Nephron (organoid): ENCODE measurements around the gene RERE.

Source experiments
- H3K27ac Mint-ChIP-seq, 3 experiments: 2 replicates each; pipeline ENCODE4 v1.8.0; 2020; ENCODE audit warnings: mixed read lengths in 3 of 3, mild to moderate bottlenecking in 2 of 3, moderate library complexity in 1 of 3
- H3K27me3 Mint-ChIP-seq: 2 replicates; pipeline ENCODE4 v1.8.0; 2021; ENCODE audit warnings: low read depth, mild to moderate bottlenecking, moderate library complexity, mixed read lengths
- H3K36me3 Mint-ChIP-seq: 2 replicates; pipeline ENCODE4 v1.8.0; 2020; ENCODE audit warnings: low read depth, mixed read lengths
- H3K4me1 Mint-ChIP-seq: 2 replicates; pipeline ENCODE4 v1.8.0; 2020; ENCODE audit warnings: mixed read lengths
- H3K4me3 Mint-ChIP-seq, 3 experiments: 2 replicates each; pipeline ENCODE4 v1.8.0; 2020; ENCODE audit warnings: mild to moderate bottlenecking in 3 of 3, mixed read lengths in 3 of 3, moderate library complexity in 2 of 3
- H3K9me3 Mint-ChIP-seq: 2 replicates; pipeline ENCODE4 v1.8.0; 2020; ENCODE audit warnings: mixed read lengths
- TF ChIP-seq, protein P1 (sequence below), 3 experiments: fragments of 200-600 bp; sonication (generic); IDR thresholded peaks; one replicate each; pipeline ENCODE4 v1.5.0; 2021; ENCODE audit warnings: antibody characterized with exemption in 3 of 3; ENCODE audit not compliant: unreplicated experiment in 3 of 3

The RERE gene

GRCh38 chr1:8423269-8423691, 394.2 kb downstream of the RERE start:
- H3K4me3 Mint-ChIP-seq, result no peak overlapping the region
- no peaks in the 10 kb centered on the region for H3K27me3 Mint-ChIP-seq
- H3K4me1 Mint-ChIP-seq, result peaks cover 24% of the 10 kb centered on the region
- TF ChIP-seq, protein P1, sequence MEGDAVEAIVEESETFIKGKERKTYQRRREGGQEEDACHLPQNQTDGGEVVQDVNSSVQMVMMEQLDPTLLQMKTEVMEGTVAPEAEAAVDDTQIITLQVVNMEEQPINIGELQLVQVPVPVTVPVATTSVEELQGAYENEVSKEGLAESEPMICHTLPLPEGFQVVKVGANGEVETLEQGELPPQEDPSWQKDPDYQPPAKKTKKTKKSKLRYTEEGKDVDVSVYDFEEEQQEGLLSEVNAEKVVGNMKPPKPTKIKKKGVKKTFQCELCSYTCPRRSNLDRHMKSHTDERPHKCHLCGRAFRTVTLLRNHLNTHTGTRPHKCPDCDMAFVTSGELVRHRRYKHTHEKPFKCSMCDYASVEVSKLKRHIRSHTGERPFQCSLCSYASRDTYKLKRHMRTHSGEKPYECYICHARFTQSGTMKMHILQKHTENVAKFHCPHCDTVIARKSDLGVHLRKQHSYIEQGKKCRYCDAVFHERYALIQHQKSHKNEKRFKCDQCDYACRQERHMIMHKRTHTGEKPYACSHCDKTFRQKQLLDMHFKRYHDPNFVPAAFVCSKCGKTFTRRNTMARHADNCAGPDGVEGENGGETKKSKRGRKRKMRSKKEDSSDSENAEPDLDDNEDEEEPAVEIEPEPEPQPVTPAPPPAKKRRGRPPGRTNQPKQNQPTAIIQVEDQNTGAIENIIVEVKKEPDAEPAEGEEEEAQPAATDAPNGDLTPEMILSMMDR (IDR thresholded peaks at IDR 0.05; ENCODE audit: unreplicated experiment in 3 of 3), result no peak
- peaks cover 6% of the 10 kb centered on the region for H3K36me3 Mint-ChIP-seq
- H3K9me3 Mint-ChIP-seq, result no peaks in the 10 kb centered on the region
- no peak overlapping the region for H3K27ac Mint-ChIP-seq

DNA sequence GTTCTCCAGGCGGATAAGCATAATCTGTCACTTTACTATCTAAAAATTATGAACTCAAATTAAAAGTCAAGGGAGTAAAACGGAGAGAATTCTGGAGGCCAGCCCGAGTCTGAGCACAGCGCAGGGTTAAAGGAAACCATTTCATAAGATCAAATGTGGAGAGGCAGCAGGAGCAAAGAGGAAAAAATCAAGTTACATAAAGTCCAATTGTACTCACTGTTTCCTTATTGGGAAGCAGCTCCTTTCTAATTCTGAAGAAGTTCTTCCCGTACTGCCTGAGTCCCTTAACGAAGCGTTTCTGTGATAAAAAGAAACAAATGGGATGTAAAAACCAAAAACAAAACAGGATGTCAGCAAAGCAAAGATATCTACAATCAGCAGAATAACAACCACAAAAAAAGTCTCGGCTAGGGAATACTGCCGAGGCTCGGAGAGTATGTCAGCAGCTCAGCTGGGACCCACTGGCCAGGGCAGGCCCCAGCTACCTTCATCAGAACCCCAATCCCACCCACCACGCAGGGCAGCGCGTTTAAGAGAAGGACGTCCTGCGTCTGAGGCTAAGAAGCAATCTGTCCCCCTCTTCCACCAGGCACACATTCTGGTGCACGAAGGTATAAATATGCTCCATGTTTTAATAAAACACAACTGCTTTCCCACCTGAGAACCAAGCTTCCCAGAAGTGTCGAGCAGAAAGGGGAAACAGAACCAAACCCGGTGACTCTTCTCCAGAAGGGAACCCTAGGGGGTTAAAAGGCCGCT, 394.8 kb downstream of the RERE start:
- peaks cover 30% of the 10 kb centered on the region for H3K4me1 Mint-ChIP-seq
- no peaks in the 10 kb centered on the region for H3K9me3 Mint-ChIP-seq
- H3K4me3 Mint-ChIP-seq, result no peak overlapping the region
- no peak overlapping the region for H3K27ac Mint-ChIP-seq
- TF ChIP-seq, protein P1 (IDR thresholded peaks at IDR 0.05; ENCODE audit: unreplicated experiment in 3 of 3), result no peak
- H3K36me3 Mint-ChIP-seq, result peaks cover 12% of the 10 kb centered on the region
- no peaks in the 10 kb centered on the region for H3K27me3 Mint-ChIP-seq

- Mint-ChIP-seq H3K27me3 (no peaks in the 10 kb centered on the region), H3K4me1 (peaks cover 35% of the 10 kb centered on the region), H3K27ac (no peak overlapping the region), H3K4me3 (no peak overlapping the region), H3K36me3 (peaks cover 18% of the 10 kb centered on the region), H3K9me3 (no peaks in the 10 kb centered on the region)
- TF ChIP-seq, protein P1 (IDR thresholded peaks at IDR 0.05; ENCODE audit: unreplicated experiment in 3 of 3), result no peak
Measured at GRCh38 chr1:8421721-8422120, 395.7 kb downstream of the RERE start.

- H3K36me3 Mint-ChIP-seq, result peaks cover 29% of the 10 kb centered on the region
- H3K27me3 Mint-ChIP-seq, result no peaks in the 10 kb centered on the region
- H3K9me3 Mint-ChIP-seq, result no peaks in the 10 kb centered on the region
- TF ChIP-seq, protein P1 (IDR thresholded peaks at IDR 0.05; ENCODE audit: unreplicated experiment in 3 of 3), result no peak
- H3K4me3 Mint-ChIP-seq, result no peak overlapping the region
- H3K4me1 Mint-ChIP-seq, result peaks cover 37% of the 10 kb centered on the region
- H3K27ac Mint-ChIP-seq, result no peak overlapping the region
Measured at GRCh38 chr1:8420318-8420717, 397.1 kb downstream of the RERE start.

DNA sequence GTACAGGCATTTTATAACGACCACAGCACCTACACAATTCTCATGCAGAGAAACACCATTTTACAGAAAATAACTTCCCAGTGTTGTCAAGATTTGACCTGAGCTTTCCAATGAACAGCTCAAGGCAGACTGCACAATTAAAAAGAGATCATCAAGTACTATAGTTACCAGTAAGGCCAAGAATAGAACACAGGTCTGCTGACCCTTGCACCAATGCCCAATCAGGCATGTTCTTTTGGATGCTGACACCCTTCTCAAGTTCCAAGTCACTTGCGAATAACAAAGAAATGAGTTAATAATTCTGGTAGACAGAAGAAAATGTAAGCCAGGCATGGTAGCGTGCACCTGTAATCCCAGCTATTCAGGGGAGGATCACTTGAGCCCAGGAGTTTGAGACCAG, 397.6 kb downstream of the RERE start:
- H3K4me1 Mint-ChIP-seq, result peaks cover 36% of the 10 kb centered on the region
- no peaks in the 10 kb centered on the region for H3K9me3 Mint-ChIP-seq
- TF ChIP-seq, protein P1 (IDR thresholded peaks at IDR 0.05; ENCODE audit: unreplicated experiment in 3 of 3), result no peak
- no peak overlapping the region for H3K4me3 Mint-ChIP-seq
- no peak overlapping the region for H3K27ac Mint-ChIP-seq
- peaks cover 32% of the 10 kb centered on the region for H3K36me3 Mint-ChIP-seq
- no peaks in the 10 kb centered on the region for H3K27me3 Mint-ChIP-seq

GRCh38 chr1:8419172-8419571, 398.3 kb downstream of the RERE start:
- TF ChIP-seq, protein P1 (IDR thresholded peaks at IDR 0.05; ENCODE audit: unreplicated experiment in 3 of 3), result no peak
- Mint-ChIP-seq H3K36me3 (peaks cover 33% of the 10 kb centered on the region), H3K4me1 (peaks cover 29% of the 10 kb centered on the region), H3K4me3 (no peak overlapping the region), H3K9me3 (no peaks in the 10 kb centered on the region), H3K27me3 (no peaks in the 10 kb centered on the region), H3K27ac (no peak overlapping the region)
